Measurements from ENCODE around the gene DCHS2. TPM values are rescaled to one million over a fixed set of nuclear protein-coding genes. Genes with fewer than 3 reads are reported as not detected.

DCHS2 gene
- total and polyA plus RNA-seq, 2 experiments from 2014 or later = 0.21 to 7.6 TPM

- Histone ChIP-seq H3F3A (replicated peaks; ENCODE audit: low read depth) (no peaks in the 10 kb centered on the region), H3K4me1 (ENCODE audit: insufficient read depth) (peaks cover 11% of the 10 kb centered on the region; the same call in 1 of the 2 replicates), H3K4me3 (peak overlapping the region; percentile 67), H3K36me3 (ENCODE audit: insufficient read depth) (no peaks in the 10 kb centered on the region), H3K27me3 (ENCODE audit: insufficient read depth) (peaks cover 17% of the 10 kb centered on the region), H4K20me1 (replicated peaks; ENCODE audit: insufficient read depth) (no peaks in the 10 kb centered on the region), H3K79me2 (replicated peaks; ENCODE audit: insufficient read depth) (no peaks in the 10 kb centered on the region), H2AFZ (peak overlapping the region; percentile 94), H3K27ac (ENCODE audit: low read depth) (no peak overlapping the region), H3K4me2 (peak overlapping the region; percentile 95), H3K9me2 (ENCODE audit: insufficient read depth) (no peaks in the 10 kb centered on the region)
- peak overlapping the region; percentile 92 for H3K4me3 Mint-ChIP-seq
- peaks cover 15% of the 10 kb centered on the region for H3K4me1 Mint-ChIP-seq
- ATAC-seq (peak; percentile 89), DNase-seq (ENCODE audit: low spot score) (peak; percentile 76)
- H3K27me3 Mint-ChIP-seq (ENCODE audit: insufficient read depth, low read depth, poor library complexity) = peaks cover 12% of the 10 kb centered on the region
- no peaks in the 10 kb centered on the region for H3K9me3 Mint-ChIP-seq
- TF ChIP-seq ZNF331 (CRISPR knock-in tag; IDR thresholded peaks at IDR 0.05; ENCODE audit: low read depth) (no peak), CTCF (conservative IDR thresholded peaks at IDR 0.05; ENCODE audit: low read depth in 2 of 2) (peak; percentile 42 to 62), JUNB (IDR thresholded peaks at IDR 0.05; ENCODE audit: unreplicated experiment) (no peak), NANOG (IDR thresholded peaks at IDR 0.05; ENCODE audit: borderline replicate concordance) (no peak)
- H3K27ac Mint-ChIP-seq = no peak overlapping the region
- no peaks in the 10 kb centered on the region for H3K36me3 Mint-ChIP-seq (ENCODE audit: low read depth)
These were observed 75.4 kb downstream of the DCHS2 start for GRCh38 chr4:154416190-154416547.

DNA sequence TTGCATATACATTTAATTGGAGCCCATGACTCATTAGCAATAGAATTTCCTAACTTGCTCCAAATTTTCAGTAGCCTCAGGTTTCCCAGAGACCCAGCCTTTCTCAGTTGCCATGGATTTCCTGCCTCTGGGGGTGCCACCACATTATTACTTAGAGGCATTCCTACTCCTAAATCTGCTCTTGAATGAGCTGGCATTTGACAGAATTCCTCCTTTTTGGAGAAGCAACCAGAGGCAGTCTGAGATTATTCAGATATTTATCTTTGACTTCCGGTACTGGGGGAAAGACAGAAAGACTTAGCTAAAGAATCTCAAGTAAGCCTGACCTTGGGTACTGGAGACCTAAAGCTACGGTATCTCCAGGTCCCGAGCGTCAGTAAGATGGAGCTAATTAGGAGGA lies 76.3 kb downstream of the DCHS2 start:
- Mint-ChIP-seq H3K4me3 (peak overlapping the region; percentile 45), H3K4me1 (peaks cover 15% of the 10 kb centered on the region), H3K9me3 (no peaks in the 10 kb centered on the region), H3K27me3 (ENCODE audit: insufficient read depth, low read depth, poor library complexity) (peaks cover 12% of the 10 kb centered on the region), H3K27ac (no peak overlapping the region), H3K36me3 (ENCODE audit: low read depth) (no peaks in the 10 kb centered on the region)
- H3K9me2 ChIP-seq (ENCODE audit: insufficient read depth) = no peaks in the 10 kb centered on the region
- H3K79me2 ChIP-seq (replicated peaks; ENCODE audit: insufficient read depth) = no peaks in the 10 kb centered on the region
- H3K36me3 ChIP-seq (ENCODE audit: insufficient read depth) = no peaks in the 10 kb centered on the region
- DNase-seq (ENCODE audit: low spot score) = peak; percentile 51
- peak overlapping the region; percentile 33 for H3K4me2 ChIP-seq
- no peak overlapping the region for H3K27ac ChIP-seq (ENCODE audit: low read depth)
- no peak overlapping the region for H2AFZ ChIP-seq
- H3F3A ChIP-seq (replicated peaks; ENCODE audit: low read depth) = no peaks in the 10 kb centered on the region
- H3K4me1 ChIP-seq (ENCODE audit: insufficient read depth) = peaks cover 11% of the 10 kb centered on the region; the same call in 1 of the 2 replicates
- peaks cover 17% of the 10 kb centered on the region for H3K27me3 ChIP-seq (ENCODE audit: insufficient read depth)
- no peaks in the 10 kb centered on the region for H4K20me1 ChIP-seq (replicated peaks; ENCODE audit: insufficient read depth)
- ATAC-seq = no peak
- no peak overlapping the region; the same call in 1 of the 2 replicates for H3K4me3 ChIP-seq
- TF ChIP-seq ZNF462 (CRISPR knock-in tag; IDR thresholded peaks at IDR 0.05) (no peak), ZNF114 (CRISPR knock-in tag; IDR thresholded peaks at IDR 0.05) (no peak), POLR2AphosphoS5 (IDR thresholded peaks at IDR 0.05; ENCODE audit: low read depth) (no peak), CREB1 (CRISPR knock-in tag; IDR thresholded peaks at IDR 0.05; ENCODE audit: low read depth) (no peak), STAT1 (IDR thresholded peaks at IDR 0.05; ENCODE audit: unreplicated experiment) (no peak), REST (IDR thresholded peaks at IDR 0.05; ENCODE audit: unreplicated experiment) (no peak), NANOG (IDR thresholded peaks at IDR 0.05; ENCODE audit: borderline replicate concordance) (no peak), EZH2phosphoT487 (IDR thresholded peaks at IDR 0.05; ENCODE audit: unreplicated experiment) (no peak), JUNB (IDR thresholded peaks at IDR 0.05; ENCODE audit: unreplicated experiment) (no peak)

All from GM23338 (cell line).